ENCODE results near the gene MIAT. TPM values are rescaled to one million over a fixed set of nuclear protein-coding genes. Genes with fewer than 3 reads are reported as not detected.
A peak's percentile ranks its signal among the peaks of the same experiment; 100 is the strongest.

Gene MIAT
- total RNA-seq, 1 experiment from 2014 or later: 0.48 TPM

DNA sequence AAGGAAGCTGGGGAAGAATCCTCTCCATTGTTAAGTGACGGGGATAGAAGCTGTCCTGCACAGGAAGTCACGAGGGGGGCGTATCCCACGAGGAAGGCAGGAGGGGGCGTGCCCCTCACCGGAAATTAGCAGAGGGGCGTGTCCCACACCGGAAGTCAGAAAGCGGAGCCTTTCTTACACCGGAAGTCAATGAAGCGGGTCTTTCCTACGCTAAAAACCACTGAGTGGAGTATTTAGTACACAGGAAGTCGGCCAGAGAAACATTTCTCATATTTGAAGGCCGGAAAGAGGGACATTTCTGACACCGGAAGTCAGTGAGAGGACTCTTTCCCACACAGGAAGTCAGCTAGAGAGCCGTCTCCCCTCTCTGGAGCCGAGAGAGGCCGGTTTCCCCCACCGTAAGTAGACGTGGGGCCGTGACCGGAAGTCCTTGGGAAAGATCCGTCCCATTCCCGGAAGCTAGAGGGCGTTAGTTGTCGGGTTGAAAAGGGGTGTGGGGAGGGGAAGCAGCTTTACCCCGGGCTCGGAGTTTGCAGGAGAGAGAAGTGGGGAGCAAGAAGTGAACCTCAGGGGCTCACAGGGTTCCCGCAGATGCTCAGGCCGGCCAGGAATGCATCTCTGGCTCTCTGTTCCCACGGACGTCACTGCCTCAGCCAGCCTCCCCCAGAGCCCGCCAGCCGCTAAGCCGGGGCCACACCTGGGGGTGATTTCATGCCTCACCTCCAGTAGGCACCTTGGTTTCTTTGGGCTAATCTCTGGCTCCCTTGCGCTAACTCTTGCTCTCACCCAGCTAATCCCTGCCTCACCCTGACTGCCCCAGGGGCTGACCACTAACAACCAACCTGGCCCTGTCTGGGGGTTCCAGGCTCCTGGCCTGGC, 15.4 kb downstream of the MIAT start:
- no peak for TF ChIP-seq EZH2 (IDR thresholded peaks at IDR 0.05; ENCODE audit: low read depth)
- TF ChIP-seq, protein P1, sequence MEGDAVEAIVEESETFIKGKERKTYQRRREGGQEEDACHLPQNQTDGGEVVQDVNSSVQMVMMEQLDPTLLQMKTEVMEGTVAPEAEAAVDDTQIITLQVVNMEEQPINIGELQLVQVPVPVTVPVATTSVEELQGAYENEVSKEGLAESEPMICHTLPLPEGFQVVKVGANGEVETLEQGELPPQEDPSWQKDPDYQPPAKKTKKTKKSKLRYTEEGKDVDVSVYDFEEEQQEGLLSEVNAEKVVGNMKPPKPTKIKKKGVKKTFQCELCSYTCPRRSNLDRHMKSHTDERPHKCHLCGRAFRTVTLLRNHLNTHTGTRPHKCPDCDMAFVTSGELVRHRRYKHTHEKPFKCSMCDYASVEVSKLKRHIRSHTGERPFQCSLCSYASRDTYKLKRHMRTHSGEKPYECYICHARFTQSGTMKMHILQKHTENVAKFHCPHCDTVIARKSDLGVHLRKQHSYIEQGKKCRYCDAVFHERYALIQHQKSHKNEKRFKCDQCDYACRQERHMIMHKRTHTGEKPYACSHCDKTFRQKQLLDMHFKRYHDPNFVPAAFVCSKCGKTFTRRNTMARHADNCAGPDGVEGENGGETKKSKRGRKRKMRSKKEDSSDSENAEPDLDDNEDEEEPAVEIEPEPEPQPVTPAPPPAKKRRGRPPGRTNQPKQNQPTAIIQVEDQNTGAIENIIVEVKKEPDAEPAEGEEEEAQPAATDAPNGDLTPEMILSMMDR (conservative IDR thresholded peaks at IDR 0.05): peak; percentile 59
- Histone ChIP-seq H3K4me2 (peak overlapping the region; percentile 94), H3K4me3 (peak overlapping the region; percentile 86), H3K36me3 (ENCODE audit: low read depth) (no peaks in the 10 kb centered on the region), H3K9me3 (ENCODE audit: insufficient read depth, low read depth) (no peaks in the 10 kb centered on the region), H3K27me3 (ENCODE audit: insufficient read depth, low read depth) (no peaks in the 10 kb centered on the region), H3K9me2 (ENCODE audit: insufficient read depth) (no peaks in the 10 kb centered on the region), H3F3A (ENCODE audit: insufficient read depth, low read depth) (peaks cover 22% of the 10 kb centered on the region; the same call in 1 of the 2 replicates), H3K27ac (peak overlapping the region; percentile 93), H4K20me1 (ENCODE audit: insufficient read depth) (no peaks in the 10 kb centered on the region), H3K79me2 (ENCODE audit: low read depth) (peaks cover 27% of the 10 kb centered on the region), H3K4me1 (replicated peaks; ENCODE audit: insufficient read depth) (peaks cover 14% of the 10 kb centered on the region), H2AFZ (peak overlapping the region; percentile 84)
- peak; percentile 82 to 85 for DNase-seq
- BruUV-seq (replicated peaks): TSS peak; percentile 93
- ChIA-PET POLR2A (ENCODE audit: unreplicated experiment) (interaction anchor here (0.6 to 0.7 kb wide), 3 partner anchors 20 to 440 kb away, joined by 3 to 5 read pairs (median 3); no protein-coding TSS in a partner anchor), CTCF (no interaction called here)
- intact Hi-C loops (cut with micrococcal nuclease; ENCODE audit: unreplicated experiment): loop anchor here (5.0 kb wide), 1 partner anchor 1129 kb away; the partner anchor contains the start of gene MN1

DNA sequence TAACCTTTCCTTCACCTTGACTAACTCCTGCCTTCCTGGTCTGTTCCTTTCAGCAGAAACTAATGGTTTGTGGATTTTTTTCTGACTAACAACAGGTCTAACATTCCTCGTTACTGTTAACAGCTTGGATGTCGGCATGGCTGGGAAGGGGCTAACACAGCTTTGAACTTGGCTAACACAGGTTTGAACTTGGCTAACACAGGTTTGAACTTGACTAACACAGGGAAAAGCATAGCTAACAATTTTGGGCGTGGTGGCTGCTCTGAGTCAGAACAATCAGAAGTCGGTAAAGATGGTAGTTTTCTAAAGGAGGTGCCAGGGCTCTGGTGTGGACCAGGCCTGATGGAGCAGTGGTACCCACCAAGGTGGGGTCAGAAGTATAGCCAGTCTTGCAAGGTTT, 16.1 kb downstream of the MIAT start:
- no TSS peak for BruUV-seq (replicated peaks)
- Histone ChIP-seq H3K27ac (peak overlapping the region; percentile 93), H2AFZ (peak overlapping the region; percentile 84), H3K79me2 (ENCODE audit: low read depth) (peaks cover 27% of the 10 kb centered on the region), H3K4me2 (peak overlapping the region; percentile 94), H3K9me2 (ENCODE audit: insufficient read depth) (no peaks in the 10 kb centered on the region), H3F3A (ENCODE audit: insufficient read depth, low read depth) (peaks cover 22% of the 10 kb centered on the region; the same call in 1 of the 2 replicates), H4K20me1 (ENCODE audit: insufficient read depth) (peaks cover 2% of the 10 kb centered on the region; the same call in 1 of the 2 replicates), H3K4me1 (replicated peaks; ENCODE audit: insufficient read depth) (peaks cover 14% of the 10 kb centered on the region), H3K36me3 (ENCODE audit: low read depth) (no peaks in the 10 kb centered on the region), H3K4me3 (peak overlapping the region; percentile 86), H3K9me3 (ENCODE audit: insufficient read depth, low read depth) (no peaks in the 10 kb centered on the region), H3K27me3 (ENCODE audit: insufficient read depth, low read depth) (no peaks in the 10 kb centered on the region)
- intact Hi-C loops (cut with micrococcal nuclease; ENCODE audit: unreplicated experiment): loop anchor here (5.0 kb wide), 1 partner anchor 1129 kb away; the partner anchor contains the start of gene MN1
- ChIA-PET POLR2A (ENCODE audit: unreplicated experiment) (interaction anchor here (0.5 to 0.7 kb wide), 3 partner anchors 20 to 802 kb away, joined by 3 to 5 read pairs (median 5); no protein-coding TSS in a partner anchor), CTCF (no interaction called here)
- TF ChIP-seq, protein P1 (conservative IDR thresholded peaks at IDR 0.05): no peak
- no peak for TF ChIP-seq EZH2 (IDR thresholded peaks at IDR 0.05; ENCODE audit: low read depth)
- DNase-seq: peak in 1 of 2 experiments; percentile 41
